ENCODE measurements around the gene SNX30.

SNX30 gene

DNA sequence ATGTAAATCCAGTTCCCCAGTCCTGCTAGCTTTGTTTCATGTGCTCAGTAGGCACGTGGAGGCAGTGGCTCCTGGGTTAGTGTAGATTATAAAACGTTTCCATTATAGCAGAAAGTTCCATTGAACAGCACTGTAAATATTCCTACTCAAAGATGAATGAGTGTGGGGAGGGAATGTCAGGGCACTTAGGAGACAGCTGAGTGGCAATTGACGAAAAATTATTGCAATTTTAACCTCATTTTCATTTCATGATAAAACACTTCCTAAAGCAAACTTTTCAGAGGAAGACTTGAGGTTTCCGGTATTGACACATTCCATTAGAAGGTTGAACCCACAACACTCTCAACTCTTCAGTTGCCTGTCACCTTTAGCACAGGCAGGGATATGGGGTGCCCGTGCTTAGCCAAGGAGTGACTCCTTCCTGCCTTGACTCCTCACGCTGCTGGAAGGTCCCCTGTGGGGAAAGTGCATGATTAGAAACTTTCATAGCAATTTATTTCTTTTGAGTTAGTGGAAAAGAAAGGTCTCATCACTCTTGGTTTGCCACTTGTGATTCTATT is 98.9 kb downstream of the SNX30 start:
- TF ChIP-seq, protein P1, sequence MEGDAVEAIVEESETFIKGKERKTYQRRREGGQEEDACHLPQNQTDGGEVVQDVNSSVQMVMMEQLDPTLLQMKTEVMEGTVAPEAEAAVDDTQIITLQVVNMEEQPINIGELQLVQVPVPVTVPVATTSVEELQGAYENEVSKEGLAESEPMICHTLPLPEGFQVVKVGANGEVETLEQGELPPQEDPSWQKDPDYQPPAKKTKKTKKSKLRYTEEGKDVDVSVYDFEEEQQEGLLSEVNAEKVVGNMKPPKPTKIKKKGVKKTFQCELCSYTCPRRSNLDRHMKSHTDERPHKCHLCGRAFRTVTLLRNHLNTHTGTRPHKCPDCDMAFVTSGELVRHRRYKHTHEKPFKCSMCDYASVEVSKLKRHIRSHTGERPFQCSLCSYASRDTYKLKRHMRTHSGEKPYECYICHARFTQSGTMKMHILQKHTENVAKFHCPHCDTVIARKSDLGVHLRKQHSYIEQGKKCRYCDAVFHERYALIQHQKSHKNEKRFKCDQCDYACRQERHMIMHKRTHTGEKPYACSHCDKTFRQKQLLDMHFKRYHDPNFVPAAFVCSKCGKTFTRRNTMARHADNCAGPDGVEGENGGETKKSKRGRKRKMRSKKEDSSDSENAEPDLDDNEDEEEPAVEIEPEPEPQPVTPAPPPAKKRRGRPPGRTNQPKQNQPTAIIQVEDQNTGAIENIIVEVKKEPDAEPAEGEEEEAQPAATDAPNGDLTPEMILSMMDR (conservative IDR thresholded peaks at IDR 0.05; ENCODE audit: low read length) = no peak
- TF ChIP-seq EZH2phosphoT487 (IDR thresholded peaks at IDR 0.05; ENCODE audit: borderline replicate concordance) = no peak
- Histone ChIP-seq H3F3A (ENCODE audit: low read depth) (no peaks in the 10 kb centered on the region), H3K4me1 (ENCODE audit: insufficient read depth, low read length, poor library complexity, severe bottlenecking) (peaks cover 6% of the 10 kb centered on the region), H3K9me3 (ENCODE audit: insufficient read depth, low read depth, low read length) (no peaks in the 10 kb centered on the region), H4K20me1 (ENCODE audit: insufficient read depth, low read length, poor library complexity, severe bottlenecking) (no peaks in the 10 kb centered on the region), H3K4me2 (ENCODE audit: low read depth, low read length, poor library complexity, severe bottlenecking) (no peak overlapping the region), H3K9me2 (replicated peaks; ENCODE audit: low read depth, low read length) (no peaks in the 10 kb centered on the region), H3K27me3 (ENCODE audit: insufficient read depth, low read length, poor library complexity, severe bottlenecking) (no peaks in the 10 kb centered on the region), H2AFZ (ENCODE audit: low read length) (no peak overlapping the region), H3K79me2 (ENCODE audit: insufficient read depth, low read length) (no peaks in the 10 kb centered on the region), H3K9ac (ENCODE audit: low read depth, low read length, poor library complexity, severe bottlenecking) (no peak overlapping the region), H3K4me3 (ENCODE audit: low read length, poor library complexity, severe bottlenecking) (no peak overlapping the region), H3K36me3 (ENCODE audit: insufficient read depth, low read length) (no peaks in the 10 kb centered on the region)

DNA sequence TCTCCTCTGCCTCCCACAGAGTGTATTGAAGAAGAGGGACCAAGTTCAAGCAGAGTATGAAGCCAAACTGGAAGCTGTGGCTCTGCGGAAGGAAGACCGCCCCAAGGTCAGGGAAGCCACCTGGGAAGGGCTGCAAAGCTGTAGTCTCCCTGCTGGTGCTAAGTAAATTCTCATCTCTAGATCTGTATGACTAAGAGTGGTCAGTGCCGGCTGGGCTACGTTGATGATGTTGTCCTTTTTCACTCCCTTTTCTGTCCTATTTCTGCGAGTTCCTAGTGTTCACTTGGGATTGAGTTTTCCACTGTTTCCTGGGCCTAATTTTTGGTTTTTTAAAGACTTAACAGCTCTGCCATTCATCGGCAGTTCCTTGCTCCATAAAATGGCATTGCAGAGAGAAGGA is 100.3 kb downstream of the SNX30 start:
- no peak for TF ChIP-seq EZH2phosphoT487 (IDR thresholded peaks at IDR 0.05; ENCODE audit: borderline replicate concordance)
- TF ChIP-seq, protein P1 (conservative IDR thresholded peaks at IDR 0.05; ENCODE audit: low read length) = no peak
- no peak overlapping the region for H3K4me2 ChIP-seq (ENCODE audit: low read depth, low read length, poor library complexity, severe bottlenecking)
- no peaks in the 10 kb centered on the region for H3K4me1 ChIP-seq (ENCODE audit: insufficient read depth, low read length, poor library complexity, severe bottlenecking)
- no peak overlapping the region for H3K9ac ChIP-seq (ENCODE audit: low read depth, low read length, poor library complexity, severe bottlenecking)
- H3K79me2 ChIP-seq (ENCODE audit: insufficient read depth, low read length) = no peaks in the 10 kb centered on the region
- no peaks in the 10 kb centered on the region for H3F3A ChIP-seq (ENCODE audit: low read depth)
- no peak overlapping the region for H3K4me3 ChIP-seq (ENCODE audit: low read length, poor library complexity, severe bottlenecking)
- no peaks in the 10 kb centered on the region for H4K20me1 ChIP-seq (ENCODE audit: insufficient read depth, low read length, poor library complexity, severe bottlenecking)
- no peaks in the 10 kb centered on the region for H3K36me3 ChIP-seq (ENCODE audit: insufficient read depth, low read length)
- H3K27me3 ChIP-seq (ENCODE audit: insufficient read depth, low read length, poor library complexity, severe bottlenecking) = no peaks in the 10 kb centered on the region
- no peaks in the 10 kb centered on the region for H3K9me3 ChIP-seq (ENCODE audit: insufficient read depth, low read depth, low read length)
- H2AFZ ChIP-seq (ENCODE audit: low read length) = no peak overlapping the region
- no peaks in the 10 kb centered on the region for H3K9me2 ChIP-seq (replicated peaks; ENCODE audit: low read depth, low read length)

DNA sequence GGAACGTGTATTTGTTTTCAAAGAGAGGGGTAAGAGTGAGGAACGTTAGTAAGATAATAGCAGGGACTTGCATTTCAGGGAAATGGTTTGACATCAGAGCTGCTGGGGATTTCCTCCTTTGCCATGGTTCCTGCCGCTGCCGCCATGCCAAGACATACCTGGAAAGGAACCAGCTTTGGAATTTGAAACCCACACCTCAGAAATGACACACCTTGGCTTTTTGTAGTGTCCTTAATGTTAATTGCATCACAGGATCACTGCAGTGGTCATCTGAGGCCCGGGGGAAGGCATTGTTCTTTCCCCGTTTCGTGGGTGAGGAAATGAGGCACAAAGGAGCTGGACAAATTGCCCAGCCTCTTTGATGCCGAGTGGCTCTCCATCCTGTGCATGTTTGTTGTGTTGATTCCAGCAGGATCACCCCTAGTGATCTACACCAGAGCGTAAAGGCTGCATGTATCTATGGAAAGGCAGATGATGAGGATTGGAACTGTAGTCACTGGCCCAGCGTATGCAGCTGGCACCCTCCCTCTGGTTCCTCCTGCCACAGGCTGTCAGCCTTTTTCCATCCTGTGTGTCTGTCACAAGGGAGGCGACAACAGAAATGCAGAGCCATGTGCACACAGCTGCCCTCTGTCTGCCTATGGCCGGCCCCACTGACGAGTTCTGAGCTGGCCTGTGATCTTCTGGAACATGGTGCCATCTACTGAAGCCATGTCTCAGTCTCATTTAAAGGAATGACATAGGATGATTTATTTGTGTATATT is 102.4 kb downstream of the SNX30 start:
- TF ChIP-seq, protein P1 (conservative IDR thresholded peaks at IDR 0.05; ENCODE audit: low read length) = no peak
- TF ChIP-seq EZH2phosphoT487 (IDR thresholded peaks at IDR 0.05; ENCODE audit: borderline replicate concordance) = no peak
- no peaks in the 10 kb centered on the region for H3K27me3 ChIP-seq (ENCODE audit: insufficient read depth, low read length, poor library complexity, severe bottlenecking)
- H3F3A ChIP-seq (ENCODE audit: low read depth) = no peaks in the 10 kb centered on the region
- H3K4me3 ChIP-seq (ENCODE audit: low read length, poor library complexity, severe bottlenecking) = no peak overlapping the region
- no peak overlapping the region for H2AFZ ChIP-seq (ENCODE audit: low read length)
- no peaks in the 10 kb centered on the region for H4K20me1 ChIP-seq (ENCODE audit: insufficient read depth, low read length, poor library complexity, severe bottlenecking)
- no peak overlapping the region for H3K9ac ChIP-seq (ENCODE audit: low read depth, low read length, poor library complexity, severe bottlenecking)
- H3K9me3 ChIP-seq (ENCODE audit: insufficient read depth, low read depth, low read length) = no peaks in the 10 kb centered on the region
- no peaks in the 10 kb centered on the region for H3K4me1 ChIP-seq (ENCODE audit: insufficient read depth, low read length, poor library complexity, severe bottlenecking)
- H3K9me2 ChIP-seq (replicated peaks; ENCODE audit: low read depth, low read length) = no peaks in the 10 kb centered on the region
- H3K36me3 ChIP-seq (ENCODE audit: insufficient read depth, low read length) = no peaks in the 10 kb centered on the region
- H3K79me2 ChIP-seq (ENCODE audit: insufficient read depth, low read length) = no peaks in the 10 kb centered on the region
- no peak overlapping the region for H3K4me2 ChIP-seq (ENCODE audit: low read depth, low read length, poor library complexity, severe bottlenecking)
